Tibial nerve (tissue), 4 donors: ENCODE data around the gene FARP1. TPM values are rescaled to one million over a fixed set of nuclear protein-coding genes. Genes with fewer than 3 reads are reported as not detected.

Source experiments
- DNase-seq, 2 donors: peaks; one replicate each; pipeline ENCODE4 v3.0.0-alpha.2; 2019; ENCODE audit warnings: low spot score in 2 of 2
- H3K27ac ChIP-seq, 4 donors: fragments of 200-600 bp; sonication (generic) in 3 of 4; one replicate each; pipeline ENCODE4 v1.5.1; 2017 to 2019; ENCODE audit warnings: mild to moderate bottlenecking in 1 of 4
- H3K27me3 ChIP-seq, 2 donors: fragments of 200-600 bp; sonication (generic) in 1 of 2; one replicate each; pipeline versions ENCODE4 v1.5.1 to v1.6.0; 2017 to 2019
- H3K36me3 ChIP-seq, 3 donors: fragments of 200-600 bp; sonication (generic); one replicate each; pipeline ENCODE4 v1.5.1; 2018 to 2019
- H3K4me1 ChIP-seq, 4 donors: fragments of 200-600 bp; sonication (generic) in 3 of 4; one replicate each; pipeline ENCODE4 v1.5.1; 2017 to 2019
- H3K4me3 ChIP-seq, 4 donors: fragments of 200-600 bp; sonication (generic) in 3 of 4; one replicate each; pipeline ENCODE4 v1.5.1; 2017 to 2019; ENCODE audit warnings: mild to moderate bottlenecking in 1 of 4, moderate library complexity in 1 of 4
- H3K9me3 ChIP-seq, 4 donors: fragments of 200-600 bp; sonication (generic) in 3 of 4; one replicate each; pipeline ENCODE4 v1.5.1; 2017 to 2019
- EP300 ChIP-seq, 2 donors: sonication (generic); formaldehyde crosslinking; IDR thresholded peaks; one replicate each; pipeline ENCODE4 v1.6.1; 2017; ENCODE audit warnings: antibody characterized with exemption in 2 of 2, mild to moderate bottlenecking in 1 of 2
- POLR2A ChIP-seq, 2 donors: fragments of 450-650 bp; IDR thresholded peaks; one replicate each; pipeline ENCODE4 v1.6.1; 2017; ENCODE audit warnings: antibody characterized with exemption in 2 of 2, mild to moderate bottlenecking in 2 of 2, moderate library complexity in 2 of 2
- WGBS, 2 donors: methylation state at CpG; one replicate each; pipeline ENCODE4 v1.1.5; 2018; 5-methylcytosine and 5-hydroxymethylcytosine counted together
- total RNA-seq, 4 donors: library from RNA; depleted of rRNA; stranded (reverse); fragments of >200 nt; gene quantifications; one replicate each; pipeline ENCODE4 v1.1.0, GENCODE V29; 2016
- TF ChIP-seq, protein P1 (sequence below), 5 experiments: fragments of 200-600 bp in 3 of 5; fragments of 450-650 bp in 2 of 5; sonication (generic) in 3 of 5; IDR thresholded peaks; one replicate each; pipeline ENCODE4 v1.5.1; 2016 to 2019; ENCODE audit warnings: antibody characterized with exemption in 5 of 5, mild to moderate bottlenecking in 3 of 5, moderate library complexity in 2 of 5

Gene FARP1
- total RNA-seq, 4 donors from 2014 or later = 21.4 to 28.5 (median 24.9) TPM

DNA sequence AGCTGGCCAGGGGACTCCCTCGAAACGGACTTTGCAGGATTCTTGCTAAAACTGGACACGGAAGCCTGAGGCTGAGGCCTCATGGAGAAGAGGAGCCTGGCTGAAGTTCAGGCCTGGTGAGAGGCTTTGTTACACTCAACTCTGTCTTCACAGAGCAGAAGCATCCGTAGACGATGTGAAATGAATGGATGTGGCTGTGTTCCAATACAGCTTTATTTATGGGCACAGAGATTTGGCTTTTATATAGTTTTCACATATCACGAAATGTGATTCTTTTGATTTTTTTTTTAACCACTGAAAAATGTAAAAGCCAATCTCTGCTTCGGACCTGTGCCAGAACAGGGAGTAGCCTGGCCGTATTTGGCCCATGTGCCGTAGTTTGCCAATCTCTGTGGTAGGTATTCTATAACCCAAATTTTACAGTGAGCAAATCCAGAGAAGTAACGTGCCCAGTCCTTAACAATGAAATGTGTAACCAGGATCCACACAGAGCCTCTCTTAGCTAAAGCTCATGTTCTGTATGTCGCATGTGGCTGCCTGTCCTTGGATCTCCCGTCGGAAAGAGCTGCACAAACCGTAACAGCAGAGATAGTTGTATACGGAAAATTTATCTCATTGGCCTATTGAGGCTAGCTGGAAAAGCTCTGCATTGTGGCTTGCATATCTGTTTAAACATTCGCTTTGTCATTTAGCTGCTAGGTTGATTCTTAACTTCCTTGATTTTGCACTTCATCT lies 205.7 kb downstream of the FARP1 start:
- H3K27ac ChIP-seq = no peak overlapping the region
- H3K4me3 ChIP-seq = no peak overlapping the region
- 61 to 79% methylated on average over 16 of the region's 16 CpGs for WGBS, 2 donors
- H3K4me1 ChIP-seq = no peaks in the 10 kb centered on the region
- H3K36me3 ChIP-seq = no peaks in the 10 kb centered on the region
- H3K27me3 ChIP-seq = no peaks in the 10 kb centered on the region
- TF ChIP-seq, protein P1, sequence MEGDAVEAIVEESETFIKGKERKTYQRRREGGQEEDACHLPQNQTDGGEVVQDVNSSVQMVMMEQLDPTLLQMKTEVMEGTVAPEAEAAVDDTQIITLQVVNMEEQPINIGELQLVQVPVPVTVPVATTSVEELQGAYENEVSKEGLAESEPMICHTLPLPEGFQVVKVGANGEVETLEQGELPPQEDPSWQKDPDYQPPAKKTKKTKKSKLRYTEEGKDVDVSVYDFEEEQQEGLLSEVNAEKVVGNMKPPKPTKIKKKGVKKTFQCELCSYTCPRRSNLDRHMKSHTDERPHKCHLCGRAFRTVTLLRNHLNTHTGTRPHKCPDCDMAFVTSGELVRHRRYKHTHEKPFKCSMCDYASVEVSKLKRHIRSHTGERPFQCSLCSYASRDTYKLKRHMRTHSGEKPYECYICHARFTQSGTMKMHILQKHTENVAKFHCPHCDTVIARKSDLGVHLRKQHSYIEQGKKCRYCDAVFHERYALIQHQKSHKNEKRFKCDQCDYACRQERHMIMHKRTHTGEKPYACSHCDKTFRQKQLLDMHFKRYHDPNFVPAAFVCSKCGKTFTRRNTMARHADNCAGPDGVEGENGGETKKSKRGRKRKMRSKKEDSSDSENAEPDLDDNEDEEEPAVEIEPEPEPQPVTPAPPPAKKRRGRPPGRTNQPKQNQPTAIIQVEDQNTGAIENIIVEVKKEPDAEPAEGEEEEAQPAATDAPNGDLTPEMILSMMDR (IDR thresholded peaks at IDR 0.05) = no peak
- no peak for TF ChIP-seq POLR2A (IDR thresholded peaks at IDR 0.05)
- TF ChIP-seq EP300 (IDR thresholded peaks at IDR 0.05) = no peak
- no peak for DNase-seq
- H3K9me3 ChIP-seq = no peaks in the 10 kb centered on the region

- DNase-seq = no peak
- Histone ChIP-seq H3K9me3 (no peaks in the 10 kb centered on the region), H3K4me3 (no peak overlapping the region), H3K36me3 (no peaks in the 10 kb centered on the region), H3K4me1 (no peaks in the 10 kb centered on the region), H3K27ac (no peak overlapping the region), H3K27me3 (no peaks in the 10 kb centered on the region)
- TF ChIP-seq POLR2A (IDR thresholded peaks at IDR 0.05) (no peak), EP300 (IDR thresholded peaks at IDR 0.05) (no peak)
- TF ChIP-seq, protein P1 (IDR thresholded peaks at IDR 0.05) = no peak
- WGBS, 2 donors = 86 to 89% methylated on average over 11 of the region's 11 CpGs
Observed at GRCh38 chr13:98349731-98350305, 206.9 kb downstream of the FARP1 start.

DNA sequence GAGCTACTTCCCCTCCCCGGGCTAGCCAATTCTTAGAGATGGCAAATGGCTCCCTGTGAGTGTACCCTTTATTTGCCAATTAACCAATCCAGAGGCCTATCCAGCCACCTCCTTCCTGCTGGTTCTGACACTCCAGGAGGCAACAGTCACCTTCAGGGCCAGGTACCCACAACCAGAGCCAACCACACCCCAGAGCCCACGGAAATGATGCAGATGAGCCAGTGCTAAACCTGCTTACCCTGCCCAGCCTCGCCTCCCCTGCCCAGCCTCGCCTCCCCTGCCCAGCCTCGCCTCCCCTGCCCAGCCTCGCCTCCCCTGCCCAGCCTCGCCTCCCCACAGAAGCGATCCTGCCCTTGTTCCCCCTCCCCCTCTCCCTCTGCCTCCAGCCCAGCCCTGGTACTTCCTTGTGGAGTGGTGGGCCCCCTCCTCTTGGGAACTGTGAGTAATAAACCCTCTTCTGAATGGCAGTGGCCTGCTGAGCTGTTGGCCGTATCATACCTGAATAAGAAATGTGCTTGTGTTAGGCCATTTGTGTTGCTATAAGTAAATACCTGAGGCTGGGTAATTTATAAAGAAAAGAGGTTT lies 207.9 kb downstream of the FARP1 start:
- WGBS, 2 donors = 96 to 97% methylated on average over 9 of the region's 9 CpGs
- TF ChIP-seq POLR2A (IDR thresholded peaks at IDR 0.05) (no peak), EP300 (IDR thresholded peaks at IDR 0.05) (no peak)
- TF ChIP-seq, protein P1 (IDR thresholded peaks at IDR 0.05) = no peak

DNA sequence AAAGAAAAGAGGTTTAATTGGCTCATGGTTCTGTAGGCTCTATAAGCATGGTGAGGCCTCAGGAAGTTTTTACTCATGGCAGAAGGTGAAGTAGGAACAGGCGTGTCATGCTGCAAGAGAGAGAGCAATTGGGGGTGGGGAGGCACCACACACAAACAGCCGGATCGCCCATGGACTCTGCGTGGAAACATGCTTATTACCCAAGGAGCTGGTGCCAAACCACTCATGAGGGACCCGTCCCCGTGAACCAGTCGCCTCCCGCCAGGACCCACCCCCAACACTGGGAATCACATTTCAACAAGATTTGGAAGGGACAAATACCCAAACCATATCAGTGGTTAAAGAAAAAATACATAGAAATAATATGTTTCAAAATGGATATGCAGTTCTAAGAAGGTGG lies 208.7 kb downstream of the FARP1 start:
- no peaks in the 10 kb centered on the region for H3K36me3 ChIP-seq
- no peaks in the 10 kb centered on the region for H3K27me3 ChIP-seq
- no peaks in the 10 kb centered on the region for H3K4me1 ChIP-seq
- H3K4me3 ChIP-seq = no peak overlapping the region
- TF ChIP-seq POLR2A (IDR thresholded peaks at IDR 0.05) (no peak), EP300 (IDR thresholded peaks at IDR 0.05) (no peak)
- TF ChIP-seq, protein P1 (IDR thresholded peaks at IDR 0.05) = no peak
- H3K27ac ChIP-seq = no peak overlapping the region
- no peak for DNase-seq
- no peaks in the 10 kb centered on the region for H3K9me3 ChIP-seq
- 96 to 98% methylated on average over 8 of the region's 8 CpGs for WGBS, 2 donors

More for the DNA sequence above, 207.9 kb downstream of the FARP1 start:
- DNase-seq = no peak
- no peaks in the 10 kb centered on the region for H3K9me3 ChIP-seq
- no peaks in the 10 kb centered on the region for H3K4me1 ChIP-seq
- no peak overlapping the region for H3K4me3 ChIP-seq
- H3K27ac ChIP-seq = no peak overlapping the region
- no peaks in the 10 kb centered on the region for H3K36me3 ChIP-seq
- no peaks in the 10 kb centered on the region for H3K27me3 ChIP-seq

GRCh38 chr13:98352226-98352625 lies 209.3 kb downstream of the FARP1 start:
- Histone ChIP-seq H3K4me3 (no peak overlapping the region), H3K27me3 (no peaks in the 10 kb centered on the region), H3K36me3 (no peaks in the 10 kb centered on the region), H3K4me1 (no peaks in the 10 kb centered on the region), H3K27ac (no peak overlapping the region), H3K9me3 (no peaks in the 10 kb centered on the region)
- no peak for TF ChIP-seq POLR2A (IDR thresholded peaks at IDR 0.05)
- TF ChIP-seq, protein P1 (IDR thresholded peaks at IDR 0.05) = no peak
- no peak for TF ChIP-seq EP300 (IDR thresholded peaks at IDR 0.05)
- WGBS, 2 donors = 90% methylated on average over 4 of the region's 4 CpGs
- no peak for DNase-seq
